Neuronal stem cell (in vitro differentiated cells): ENCODE results near the gene PBXIP1.

ENCODE experiments used
- DNase-seq: peaks from one replicate; pipeline ENCODE4 v3.0.0-alpha.2; 2013; ENCODE audit warnings: low spot score
- H2AFZ ChIP-seq: one replicate; pipeline ENCODE4 v1.6.1; 2013; ENCODE audit warnings: mild to moderate bottlenecking, low read length, inconsistent platforms
- H2AK5ac ChIP-seq: 2 replicates; pipeline ENCODE4 v1.6.1; 2013; ENCODE audit warnings: low read depth, mild to moderate bottlenecking, inconsistent platforms, low read length, moderate library complexity, mixed read lengths
- H2BK120ac ChIP-seq: 2 replicates; pipeline ENCODE4 v1.6.1; 2013; ENCODE audit warnings: low read depth, mild to moderate bottlenecking, inconsistent platforms, low read length, moderate library complexity, mixed read lengths
- H2BK12ac ChIP-seq: one replicate; pipeline ENCODE4 v1.6.1; 2013; ENCODE audit warnings: low read length, inconsistent platforms
- H2BK15ac ChIP-seq: 2 replicates; pipeline ENCODE4 v1.6.1; 2013; ENCODE audit warnings: mild to moderate bottlenecking, low read length, inconsistent platforms, mixed read lengths
- H2BK5ac ChIP-seq: one replicate; pipeline ENCODE4 v1.6.1; 2013; ENCODE audit warnings: inconsistent platforms, mild to moderate bottlenecking, low read length, moderate library complexity
- H3K14ac ChIP-seq: one replicate; pipeline ENCODE4 v1.6.1; 2013; ENCODE audit warnings: low read length, inconsistent platforms
- H3K18ac ChIP-seq: 2 replicates; pipeline ENCODE4 v1.6.1; 2013; ENCODE audit warnings: low read length, inconsistent platforms
- H3K23ac ChIP-seq: 2 replicates; pipeline ENCODE4 v1.6.1; 2013; ENCODE audit warnings: low read depth, mild to moderate bottlenecking, mixed read lengths, low read length, inconsistent platforms; ENCODE audit not compliant: poor library complexity
- H3K27ac ChIP-seq: replicated peaks from 3 replicates; pipeline ENCODE4 v1.5.1; 2013; ENCODE audit warnings: low read length, inconsistent platforms
- H3K27me3 ChIP-seq, 3 experiments: 2 replicates each; pipeline ENCODE4 v1.6.1; 2013; ENCODE audit warnings: low read length in 3 of 3, mild to moderate bottlenecking in 2 of 3, inconsistent platforms in 1 of 3, low read depth in 1 of 3, mixed read lengths in 1 of 3, moderate library complexity in 1 of 3; ENCODE audit not compliant: control insufficient read depth in 3 of 3, insufficient read depth in 3 of 3
- H3K36me3 ChIP-seq, 2 donors: replicated peaks in 1 of 2; 2 replicates each; pipeline ENCODE4 v1.6.1; 2013; ENCODE audit warnings: low read length in 2 of 2; ENCODE audit not compliant: control insufficient read depth in 2 of 2, insufficient read depth in 2 of 2
- H3K4ac ChIP-seq: 2 replicates; pipeline ENCODE4 v1.6.1; 2013; ENCODE audit warnings: inconsistent platforms, mild to moderate bottlenecking, low read length, moderate library complexity
- H3K4me1 ChIP-seq, 2 donors: 1 replicate in 1 of 2; 2 replicates in 1 of 2; pipeline ENCODE4 v1.6.1; 2013; ENCODE audit warnings: low read length in 2 of 2, low read depth in 1 of 2; ENCODE audit not compliant: control insufficient read depth in 2 of 2, insufficient read depth in 1 of 2
- H3K4me2 ChIP-seq: one replicate; pipeline ENCODE4 v1.6.1; 2013; ENCODE audit warnings: mild to moderate bottlenecking, low read length, inconsistent platforms; ENCODE audit not compliant: insufficient read depth, poor library complexity, severe bottlenecking
- H3K4me3 ChIP-seq, 2 donors: 2 replicates each; pipeline ENCODE4 v1.5.1; 2013; ENCODE audit warnings: low read length in 2 of 2, mild to moderate bottlenecking in 2 of 2, inconsistent platforms in 1 of 2, moderate library complexity in 1 of 2
- H3K79me1 ChIP-seq: one replicate; pipeline ENCODE4 v1.6.1; 2013; ENCODE audit warnings: low read depth, mild to moderate bottlenecking, inconsistent platforms, low read length, moderate library complexity
- H3K9ac ChIP-seq: one replicate; pipeline ENCODE4 v1.6.1; 2013; ENCODE audit warnings: mild to moderate bottlenecking, low read depth, low read length, inconsistent platforms; ENCODE audit not compliant: poor library complexity
- H3K9me3 ChIP-seq, 2 donors: replicated peaks in 1 of 2; 2 replicates each; pipeline versions ENCODE3 to v1.6.1; 2013; ENCODE audit warnings: low read length in 2 of 2, mild to moderate bottlenecking in 2 of 2, inconsistent platforms in 1 of 2, low read depth in 1 of 2, mixed read lengths in 1 of 2, moderate library complexity in 1 of 2; ENCODE audit not compliant: control insufficient read depth in 2 of 2, insufficient read depth in 1 of 2
- H4K8ac ChIP-seq: one replicate; pipeline ENCODE4 v1.6.1; 2013; ENCODE audit warnings: low read depth, mild to moderate bottlenecking, inconsistent platforms, low read length, moderate library complexity
- H4K91ac ChIP-seq: one replicate; pipeline ENCODE4 v1.6.1; 2013; ENCODE audit warnings: low read length, low read depth, mild to moderate bottlenecking, inconsistent platforms; ENCODE audit not compliant: poor library complexity
- WGBS, 2 donors: extraction: QIAGEN DNeasy Blood & Tissue Kit; methylation state at CpG; one replicate each; pipeline ENCODE4 v1.1.7; 2013; ENCODE audit warnings: missing lambda C conversion rate in 2 of 2, mixed read lengths in 1 of 2; ENCODE audit not compliant: insufficient read length in 2 of 2, insufficient replicate concordance in 1 of 2; ENCODE audit errors: extremely low coverage in 2 of 2; 5-methylcytosine and 5-hydroxymethylcytosine counted together

PBXIP1 gene

DNA sequence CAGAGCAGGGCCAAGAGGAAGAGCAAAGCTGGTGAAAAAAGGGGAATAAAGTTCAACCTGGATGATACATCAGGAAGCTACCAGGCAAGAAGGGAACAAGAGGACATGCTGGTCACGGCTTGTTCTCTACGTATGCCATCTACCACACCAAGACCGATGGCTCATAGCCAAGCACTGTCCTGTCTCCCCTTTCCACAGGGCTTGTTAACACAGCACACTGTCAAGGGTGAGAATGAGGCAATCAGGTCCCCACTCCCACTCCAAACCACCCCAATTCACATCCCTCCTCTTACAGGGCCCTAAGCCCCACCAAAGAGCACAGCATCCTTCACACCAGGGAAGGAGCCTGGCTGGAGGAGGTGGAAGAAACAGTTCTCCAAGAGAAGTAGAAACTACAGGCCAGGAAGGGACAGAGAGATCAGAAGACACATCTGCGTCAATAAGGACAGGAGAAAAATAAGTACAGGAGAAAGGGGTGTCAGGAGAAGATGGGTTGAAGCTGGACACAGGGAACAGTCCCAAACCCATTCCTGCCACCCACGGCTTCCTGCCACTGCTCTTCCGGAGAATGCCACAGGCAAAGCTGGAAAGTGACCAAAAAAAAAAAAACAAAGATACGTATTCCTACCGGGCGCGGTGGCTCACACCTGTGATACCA lies 15.6 kb upstream of the PBXIP1 start:
- Histone ChIP-seq H3K9ac (peak overlapping the region; percentile 38), H3K9me3 (no peaks in the 10 kb centered on the region), H2BK5ac (peak overlapping the region; percentile 57), H2BK15ac (peak overlapping the region; percentile 1), H4K91ac (peak overlapping the region; percentile 64), H3K4me1 (peaks cover 29 to 38% of the 10 kb centered on the region in 2 donors), H3K18ac (peak overlapping the region; percentile 93), H2BK120ac (peak overlapping the region; percentile 72), H2AK5ac (peak overlapping the region; percentile 3), H3K36me3 (peaks cover 5 to 31% of the 10 kb centered on the region in 2 donors), H4K8ac (peak overlapping the region; percentile 33), H2BK12ac (peak overlapping the region; percentile 70), H2AFZ (no peak overlapping the region), H3K23ac (peak overlapping the region; percentile 36), H3K14ac (no peak overlapping the region), H3K79me1 (peaks cover 9% of the 10 kb centered on the region), H3K4ac (no peak overlapping the region), H3K4me2 (peak overlapping the region; percentile 96), H3K27ac (peak overlapping the region; percentile 74), H3K27me3 (no peaks in the 10 kb centered on the region), H3K4me3 (peak overlapping the region in 1 of 2 donors; percentile 50)
- DNase-seq, result no peak
- no CpG with 5 or more reads among the region's 10 CpGs for WGBS, 2 donors

DNA sequence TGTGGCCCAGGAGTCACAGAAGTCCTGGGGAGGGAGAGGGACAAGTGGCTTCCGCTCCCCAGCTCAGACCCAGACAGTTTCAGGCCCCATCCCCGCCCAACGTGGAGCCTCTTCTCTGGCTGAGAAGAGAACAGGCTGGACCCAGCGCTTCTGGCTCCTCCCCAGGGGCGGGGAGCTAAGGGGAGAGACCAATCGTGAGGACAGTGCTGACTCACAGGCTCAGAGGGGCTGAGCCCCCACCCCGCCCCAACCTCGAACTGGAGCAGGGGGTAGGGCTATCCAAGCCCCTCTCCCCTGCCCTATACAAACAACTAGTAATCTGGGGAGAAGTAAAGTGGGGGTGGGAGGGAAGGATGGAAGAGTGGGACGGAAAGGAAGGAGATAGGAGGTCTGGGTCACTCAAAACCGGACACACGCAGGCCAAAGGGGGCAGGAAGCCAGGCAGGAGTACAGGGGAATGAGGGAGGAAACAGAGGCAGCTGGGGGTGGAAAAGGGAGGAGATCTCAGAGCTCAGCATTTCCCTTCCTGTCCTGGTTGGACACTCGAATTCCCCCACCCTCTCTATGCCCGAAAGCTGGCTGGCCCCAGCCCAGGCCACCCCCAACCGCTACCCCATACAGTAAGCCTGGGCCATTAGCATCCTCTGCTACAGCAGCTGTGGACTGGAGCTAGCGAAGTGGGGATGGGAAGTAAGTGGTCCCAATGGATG lies 14.9 kb upstream of the PBXIP1 start, which contains the start of gene SHC1:
TSS of gene SHC1 (minus strand) at position 117 of the 710 bp plus-strand sequence. CDS start 221 bp downstream, outside the sequence.
- H2BK12ac ChIP-seq, result peak within 1 kb of the TSS; percentile 70
- no CpG with 5 or more reads among the region's 15 CpGs for WGBS, 2 donors
- peak within 1 kb of the TSS; percentile 77 for H2BK5ac ChIP-seq
- peak within 1 kb of the TSS; percentile 95 for H3K18ac ChIP-seq
- H3K9ac ChIP-seq, result peak within 1 kb of the TSS; percentile 80
- H3K4me3 ChIP-seq, result peak within 1 kb of the TSS; percentile 50 to 77
- peak within 1 kb of the TSS; percentile 33 for H4K8ac ChIP-seq
- H3K4me1 ChIP-seq, result peaks cover 27 to 32% of the 10 kb centered on the region in 2 donors
- peak within 1 kb of the TSS; percentile 74 for H3K27ac ChIP-seq
- H3K79me1 ChIP-seq, result peaks cover 9% of the 10 kb centered on the region
- peak within 1 kb of the TSS; percentile 96 for H3K4me2 ChIP-seq
- H3K36me3 ChIP-seq, result peaks cover 9 to 33% of the 10 kb centered on the region in 2 donors
- H2BK15ac ChIP-seq, result peak within 1 kb of the TSS; percentile 73
- H4K91ac ChIP-seq, result peak within 1 kb of the TSS; percentile 64
- no peaks in the 10 kb centered on the region for H3K9me3 ChIP-seq
- DNase-seq, result peak; percentile 83
- H2BK120ac ChIP-seq, result peak within 1 kb of the TSS; percentile 72
- no peak within 1 kb of the TSS for H3K4ac ChIP-seq
- H2AFZ ChIP-seq, result peak within 1 kb of the TSS; percentile 74
- H3K27me3 ChIP-seq, result no peaks in the 10 kb centered on the region
- peak within 1 kb of the TSS; percentile 85 for H2AK5ac ChIP-seq
- peak within 1 kb of the TSS; percentile 36 for H3K23ac ChIP-seq
- H3K14ac ChIP-seq, result peak within 1 kb of the TSS; percentile 58

DNA sequence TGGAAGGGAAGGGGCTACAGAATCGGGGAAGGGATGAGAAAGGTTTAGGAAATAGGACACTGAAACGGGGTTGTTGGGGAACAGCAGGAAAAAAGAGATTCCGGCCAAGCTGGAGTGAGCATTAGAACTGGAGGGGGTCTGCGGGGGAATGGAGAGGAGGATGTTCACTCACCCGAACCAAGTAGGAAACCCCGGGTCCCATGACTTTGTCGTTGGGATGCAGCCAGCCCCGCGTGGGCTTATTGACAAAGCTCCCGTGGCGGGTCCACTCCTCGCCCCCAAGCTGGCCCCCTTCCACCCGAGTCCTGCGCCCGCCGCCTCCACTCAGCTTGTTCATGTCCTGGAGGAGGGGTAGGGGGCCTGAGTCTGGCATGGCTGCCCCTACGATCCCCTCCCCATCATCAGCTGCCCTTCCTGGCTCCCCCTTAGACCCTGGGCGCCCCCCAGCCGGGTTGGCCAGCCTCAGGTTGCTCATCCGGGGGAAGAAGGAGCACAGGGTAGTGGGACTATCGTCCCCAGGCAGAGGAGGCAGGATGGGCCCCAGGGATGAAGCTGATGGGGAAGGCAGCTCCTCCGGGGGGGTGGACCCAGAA lies 14.1 kb upstream of the PBXIP1 start:
- Histone ChIP-seq H3K18ac (peak overlapping the region; percentile 95), H3K4me3 (peak overlapping the region; percentile 50 to 77), H3K36me3 (peaks cover 15 to 41% of the 10 kb centered on the region in 2 donors), H3K4me2 (peak overlapping the region; percentile 96), H2BK12ac (no peak overlapping the region), H4K8ac (no peak overlapping the region), H3K4me1 (peaks cover 27 to 30% of the 10 kb centered on the region in 2 donors), H2BK15ac (peak overlapping the region; percentile 73), H3K79me1 (peaks cover 9% of the 10 kb centered on the region), H2BK5ac (peak overlapping the region; percentile 77), H2AK5ac (peak overlapping the region; percentile 85), H3K9ac (peak overlapping the region; percentile 80), H3K14ac (peak overlapping the region; percentile 58), H3K4ac (no peak overlapping the region), H3K23ac (peak overlapping the region; percentile 13), H2AFZ (no peak overlapping the region), H4K91ac (no peak overlapping the region), H3K27ac (no peak overlapping the region), H3K27me3 (no peaks in the 10 kb centered on the region), H2BK120ac (peak overlapping the region; percentile 44), H3K9me3 (no peaks in the 10 kb centered on the region)
- DNase-seq, result no peak
- WGBS, 2 donors, result no CpG with 5 or more reads among the region's 22 CpGs
